SK-N-SH treated with all-trans-retinoic acid at 6 μM for 48 hours (cell line): Measurements from ENCODE around the gene MMP21.

Experiments used
- ATAC-seq: fragments of 200-7000 bp; cut with Tn5 transposase; 3 replicates; pipeline ENCODE4 v1.9.1; 2020; ENCODE audit warnings: mild to moderate bottlenecking, moderate library complexity
- ARNTL ChIP-seq: fragments of 450-650 bp; formaldehyde crosslinking; IDR thresholded peaks from 2 replicates; pipeline ENCODE4 v1.5.0; 2020; ENCODE audit warnings: low read depth, mild to moderate bottlenecking, moderate library complexity, borderline replicate concordance
- BACH2 ChIP-seq: fragments of 250-450 bp; sonication (Bioruptor Pico); IDR thresholded peaks from 2 replicates; pipeline ENCODE4 v1.9.0; 2021; ENCODE audit warnings: mild to moderate bottlenecking, borderline replicate concordance
- CSDC2 ChIP-seq: fragments of 250-450 bp; sonication (Bioruptor Pico); IDR thresholded peaks from 2 replicates; pipeline ENCODE4 v1.5.0; 2020; ENCODE audit warnings: mild to moderate bottlenecking, moderate library complexity
- CSRNP3 ChIP-seq: fragments of 250-450 bp; sonication (Bioruptor Pico); IDR thresholded peaks from 2 replicates; pipeline ENCODE4 v1.5.1; 2021; ENCODE audit warnings: mild to moderate bottlenecking, moderate library complexity
- ESRRG ChIP-seq: fragments of 250-450 bp; sonication (Bioruptor Pico); IDR thresholded peaks from 2 replicates; pipeline ENCODE4 v1.6.1; 2021; ENCODE audit warnings: mild to moderate bottlenecking
- GLIS3 ChIP-seq: fragments of 250-450 bp; sonication (Bioruptor Pico); IDR thresholded peaks from 2 replicates; pipeline ENCODE4 v1.5.0; 2020; ENCODE audit warnings: mild to moderate bottlenecking, moderate library complexity
- ISL1 ChIP-seq: fragments of 250-450 bp; sonication (Bioruptor Pico); IDR thresholded peaks from 2 replicates; pipeline ENCODE4 v2.1.2; 2022; ENCODE audit warnings: mild to moderate bottlenecking, moderate library complexity
- OSR1 ChIP-seq: fragments of 250-450 bp; sonication (Bioruptor Pico); IDR thresholded peaks from 2 replicates; pipeline ENCODE4 v1.8.0; 2022; ENCODE audit warnings: moderate library complexity, mild to moderate bottlenecking, inconsistent platforms
- PATZ1 ChIP-seq: fragments of 250-450 bp; sonication (Bioruptor Pico); IDR thresholded peaks from 2 replicates; pipeline ENCODE4 v1.8.0; 2020; ENCODE audit warnings: mild to moderate bottlenecking, moderate library complexity, borderline replicate concordance
- POU6F1 ChIP-seq: fragments of 250-450 bp; sonication (Bioruptor Pico); IDR thresholded peaks from 2 replicates; pipeline ENCODE4 v1.8.0; 2021; ENCODE audit warnings: low read depth, mild to moderate bottlenecking, moderate library complexity, borderline replicate concordance
- PPARA ChIP-seq: fragments of 250-450 bp; sonication (Bioruptor Pico); IDR thresholded peaks from 2 replicates; pipeline ENCODE4 v1.5.0; 2020; ENCODE audit warnings: mild to moderate bottlenecking, borderline replicate concordance
- SNAI2 ChIP-seq: fragments of 250-450 bp; sonication (Bioruptor Pico); IDR thresholded peaks from 2 replicates; pipeline ENCODE4 v1.5.0; 2020; ENCODE audit warnings: mild to moderate bottlenecking, moderate library complexity
- TCF4 ChIP-seq: fragments of 250-450 bp; sonication (Bioruptor Pico); IDR thresholded peaks from 2 replicates; pipeline ENCODE4 v1.8.0; 2021; ENCODE audit warnings: mild to moderate bottlenecking, moderate library complexity, borderline replicate concordance
- TOX ChIP-seq: fragments of 250-450 bp; sonication (Bioruptor Pico); IDR thresholded peaks from 2 replicates; pipeline ENCODE4 v1.8.0; 2021; ENCODE audit warnings: mild to moderate bottlenecking, moderate library complexity, borderline replicate concordance
- TSHZ2 ChIP-seq: fragments of 250-450 bp; sonication (Bioruptor Pico); IDR thresholded peaks from 2 replicates; pipeline ENCODE4 v1.5.0; 2020; ENCODE audit warnings: mild to moderate bottlenecking, moderate library complexity
- ZC3H10 ChIP-seq: fragments of 250-450 bp; sonication (Bioruptor Pico); IDR thresholded peaks from 2 replicates; pipeline ENCODE4 v1.5.1; 2021; ENCODE audit warnings: mild to moderate bottlenecking, moderate library complexity
- ZFP3 ChIP-seq: fragments of 250-450 bp; sonication (Bioruptor Pico); IDR thresholded peaks from 2 replicates; pipeline ENCODE4 v1.5.0; 2020; ENCODE audit warnings: mild to moderate bottlenecking, moderate library complexity
- ZFP30 ChIP-seq: fragments of 450-650 bp; formaldehyde crosslinking; IDR thresholded peaks from 2 replicates; pipeline ENCODE4 v1.5.0; 2022; ENCODE audit warnings: mild to moderate bottlenecking, moderate library complexity
- ZNF565 ChIP-seq: fragments of 450-650 bp; formaldehyde crosslinking; conservative IDR thresholded peaks from 2 replicates; pipeline ENCODE4 v1.5.0; 2020; ENCODE audit warnings: low read depth, mild to moderate bottlenecking, moderate library complexity
- ZNF8 ChIP-seq: fragments of 450-650 bp; formaldehyde crosslinking; IDR thresholded peaks from 2 replicates; pipeline ENCODE4 v1.5.0; 2020; ENCODE audit warnings: mild to moderate bottlenecking, moderate library complexity

The MMP21 gene

GRCh38 chr10:125824736-125825135 lies 49.1 kb upstream of the MMP21 start (continued):
- no peak for TF ChIP-seq SNAI2 (CRISPR knock-in tag)

- ATAC-seq = peak; percentile 17
- TF ChIP-seq BACH2 (no peak), ZFP3 (CRISPR knock-in tag) (no peak), ZNF565 (no peak), PPARA (no peak), TOX (CRISPR knock-in tag) (no peak), CSDC2 (CRISPR knock-in tag) (no peak), PATZ1 (CRISPR knock-in tag) (no peak), ISL1 (CRISPR knock-in tag) (no peak), SNAI2 (CRISPR knock-in tag) (no peak), CSRNP3 (CRISPR knock-in tag) (no peak), ESRRG (CRISPR knock-in tag) (no peak), ZC3H10 (CRISPR knock-in tag) (no peak), TSHZ2 (no peak), OSR1 (CRISPR knock-in tag) (no peak), ZNF8 (CRISPR knock-in tag) (no peak), GLIS3 (CRISPR knock-in tag) (no peak), TCF4 (CRISPR knock-in tag) (no peak), ZFP30 (CRISPR knock-in tag) (no peak), POU6F1 (CRISPR knock-in tag) (no peak), ARNTL (CRISPR knock-in tag) (no peak)
- TF ChIP-seq, all 23 proteins: peak for 0
These were observed 48.1 kb upstream of the MMP21 start for GRCh38 chr10:125823663-125824251.

- TF ChIP-seq TSHZ2 (no peak), CSDC2 (CRISPR knock-in tag) (0 out of 2 replicates have a peak, but pooled peaks have one; percentile 67)
- peak; percentile 87 for ATAC-seq
These were observed 47.4 kb upstream of the MMP21 start, which contains the start of the genes BCCIP and UROS for GRCh38 chr10:125822878-125823662. BCCIP (plus strand) TSS chr10:125823546; CDS start chr10:125823558, 12 bp downstream. UROS (minus strand) TSS chr10:125823258; CDS start chr10:125816499, 6,759 bp downstream.
